A549 (cell line): Measurements from ENCODE around the gene NAT16. TPM values are rescaled to one million over a fixed set of nuclear protein-coding genes. Genes with fewer than 3 reads are reported as not detected.

Source experiments
- ATAC-seq, 2 experiments: fragments of 200-7000 bp in 1 of 2; fragments of >200 bp in 1 of 2; cut with Nextera tagmentation in 1 of 2; cut with Tn5 transposase in 1 of 2; 3 replicates each; pipeline versions ENCODE4 v1.8.0 to v1.9.1; 2018 to 2020; ENCODE audit warnings: mild to moderate bottlenecking in 1 of 2, moderate library complexity in 1 of 2
- CTCF ChIA-PET: fragments of 300-600 bp; sonication (Branson Sonifier 250); formaldehyde crosslinking; extraction: SDS; loops from one replicate; lab custom pipeline; 2021; ENCODE audit warnings: antibody characterized with exemption, inconsistent platforms; lab: Yijun Ruan, JAX
- POLR2A ChIA-PET: fragments of 350-600 bp; formaldehyde crosslinking; extraction: SDS; loops from one replicate; lab custom pipeline; 2021; ENCODE audit warnings: antibody characterized with exemption, inconsistent platforms; lab: Yijun Ruan, JAX
- DNase-seq, 2 experiments: peaks; one replicate each; pipeline versions ENCODE4 v3.0.0 to v3.0.0-alpha.2; 2011 to 2016; ENCODE audit warnings: low read depth in 1 of 2, low spot score in 1 of 2
- FAIRE-seq: peaks from 2 replicates; lab custom pipeline; 2011; peaks lifted over from hg19 to GRCh38; lab: Jason Lieb, UNC
- H3K27ac ChIP-seq, 2 experiments: fragments of >200 bp; sonication (Bioruptor Twin); formaldehyde crosslinking; 3 replicates each; pipeline ENCODE4 v1.5.1; 2016 to 2017
- H3K4me1 ChIP-seq: fragments of >200 bp; sonication (Bioruptor Twin); formaldehyde crosslinking; 3 replicates; pipeline ENCODE4 v1.6.1; 2016
- H3K4me2 ChIP-seq: fragments of >200 bp; sonication (Bioruptor Twin); formaldehyde crosslinking; 3 replicates; pipeline ENCODE4 v1.6.1; 2016
- H3K4me3 ChIP-seq: fragments of >200 bp; sonication (Bioruptor Twin); formaldehyde crosslinking; 3 replicates; pipeline ENCODE4 v1.5.1; 2016
- H3K9me3 ChIP-seq: fragments of >200 bp; sonication (Bioruptor Twin); formaldehyde crosslinking; 3 replicates; pipeline ENCODE4 v1.6.1; 2016
- ATOH8 ChIP-seq: fragments of 250-450 bp; sonication (Bioruptor Pico); IDR thresholded peaks from 2 replicates; pipeline ENCODE4 v1.5.0; 2020; ENCODE audit warnings: low read depth, mild to moderate bottlenecking, moderate library complexity
- BHLHE40 ChIP-seq: IDR thresholded peaks from 2 replicates; pipeline ENCODE4 v1.6.1; 2012; ENCODE audit warnings: low read depth, low read length, inconsistent platforms
- CBX8 ChIP-seq: fragments of 200-600 bp; sonication (generic); IDR thresholded peaks from 2 replicates; pipeline ENCODE4 v1.6.1; 2016
- CEBPB ChIP-seq, 2 experiments: fragments of >200 bp in 1 of 2; sonication (Bioruptor Twin) in 1 of 2; formaldehyde crosslinking in 1 of 2; IDR thresholded peaks; 2 replicates each; pipeline ENCODE4 v1.6.1; 2012 to 2016
- EHMT2 ChIP-seq: fragments of 200-600 bp; sonication (generic); IDR thresholded peaks from 2 replicates; pipeline ENCODE4 v1.6.1; 2016; ENCODE audit warnings: antibody characterized with exemption, low read depth, mild to moderate bottlenecking, moderate library complexity
- FOSL2 ChIP-seq, 2 experiments: fragments of 450-650 bp in 1 of 2; fragments of >200 bp in 1 of 2; sonication (Bioruptor Twin) in 1 of 2; formaldehyde crosslinking; IDR thresholded peaks; 2 replicates each; pipeline versions ENCODE4 v1.5.0 to v1.6.1; 2016 to 2020; ENCODE audit warnings: mild to moderate bottlenecking in 1 of 2, moderate library complexity in 1 of 2
- FOXS1 ChIP-seq: fragments of 250-450 bp; sonication (Bioruptor Pico); IDR thresholded peaks from 2 replicates; pipeline ENCODE4 v1.5.0; 2020; ENCODE audit warnings: mild to moderate bottlenecking, moderate library complexity
- HES2 ChIP-seq: fragments of >200 bp; sonication (Bioruptor Twin); formaldehyde crosslinking; IDR thresholded peaks from 2 replicates; pipeline ENCODE4 v1.6.1; 2016
- HEYL ChIP-seq: fragments of 250-450 bp; sonication (Bioruptor Pico); IDR thresholded peaks from 2 replicates; pipeline ENCODE4 v1.8.0; 2021; ENCODE audit warnings: mild to moderate bottlenecking, moderate library complexity
- HOXA7 ChIP-seq: fragments of 250-450 bp; sonication (Bioruptor Pico); IDR thresholded peaks from 2 replicates; pipeline ENCODE4 v1.5.0; 2020; ENCODE audit warnings: mild to moderate bottlenecking, moderate library complexity
- HOXB5 ChIP-seq: fragments of 250-450 bp; sonication (Bioruptor Pico); IDR thresholded peaks from 2 replicates; pipeline ENCODE4 v1.5.0; 2020; ENCODE audit warnings: mild to moderate bottlenecking, moderate library complexity
- JUNB ChIP-seq: fragments of >200 bp; sonication (Bioruptor Twin); formaldehyde crosslinking; IDR thresholded peaks from 2 replicates; pipeline ENCODE4 v1.6.1; 2016
- MAX ChIP-seq: IDR thresholded peaks from 2 replicates; pipeline ENCODE4 v1.6.1; 2012
- MYC ChIP-seq: IDR thresholded peaks from 2 replicates; pipeline ENCODE4 v1.6.1; 2012; ENCODE audit warnings: mild to moderate bottlenecking, inconsistent platforms, low read length, improper control_type of control experiment, borderline replicate concordance
- NFE2L2 ChIP-seq: fragments of 150-350 bp; conservative IDR thresholded peaks from 2 replicates; pipeline ENCODE4 v1.6.1; 2014; ENCODE audit warnings: low read length
- PBX3 ChIP-seq: IDR thresholded peaks from 2 replicates; pipeline ENCODE4 v1.6.1; 2012
- PHF8 ChIP-seq: fragments of 200-600 bp; sonication (generic); IDR thresholded peaks from 2 replicates; pipeline ENCODE4 v1.6.1; 2016; ENCODE audit warnings: low read depth, mild to moderate bottlenecking, antibody characterized with exemption, moderate library complexity, borderline replicate concordance
- RARB ChIP-seq: fragments of 250-450 bp; sonication (Bioruptor Pico); IDR thresholded peaks from 2 replicates; pipeline ENCODE4 v1.8.0; 2021; ENCODE audit warnings: mild to moderate bottlenecking, moderate library complexity
- REST ChIP-seq: fragments of 200-600 bp; sonication (generic); IDR thresholded peaks from 2 replicates; pipeline ENCODE4 v1.6.1; 2016; ENCODE audit warnings: antibody characterized with exemption, mild to moderate bottlenecking, moderate library complexity
- SMC3 ChIP-seq: fragments of >200 bp; sonication (Bioruptor Twin); formaldehyde crosslinking; IDR thresholded peaks from 3 replicates; pipeline ENCODE4 v1.6.1; 2018; ENCODE audit warnings: inconsistent platforms
- TP53 ChIP-seq: fragments of 250-450 bp; sonication (Bioruptor Pico); IDR thresholded peaks from 2 replicates; pipeline ENCODE4 v1.5.0; 2021; ENCODE audit warnings: mild to moderate bottlenecking, moderate library complexity
- USF2 ChIP-seq: fragments of 450-650 bp; IDR thresholded peaks from 2 replicates; pipeline ENCODE4 v1.6.1; 2014; ENCODE audit warnings: antibody characterized with exemption
- ZNF302 ChIP-seq: fragments of 250-450 bp; sonication (Bioruptor Pico); IDR thresholded peaks from 2 replicates; pipeline ENCODE4 v1.9.0; 2021; ENCODE audit warnings: inconsistent platforms, mild to moderate bottlenecking, moderate library complexity
- WGBS: methylation state at CpG from one replicate; pipeline ENCODE4 v1.1.6; 2017; ENCODE audit errors: missing lambda C conversion rate; 5-methylcytosine and 5-hydroxymethylcytosine counted together
- polyA plus RNA-seq, 4 experiments: library from polyadenylated mRNA; depleted of rRNA in 3 of 4; stranded (reverse); fragments of >200 nt; fragmentation: RNase III in 1 of 4; extraction: RNeasy Plus Mini Kit Qiagen cat#74134 plus additional on column Dnase treatment in 1 of 4; gene quantifications; 2 replicates in 3 of 4; 3 replicates in 1 of 4; pipeline ENCODE4 v1.2.3, GENCODE V29; 2011 to 2017

Gene NAT16
- polyA plus RNA-seq, 2 of the 4 experiments (the other 2 are of a cell fraction): 0.05 to 0.12 TPM

- H3K27ac ChIP-seq: no peak overlapping the region
- no peaks in the 10 kb centered on the region for H3K4me1 ChIP-seq
- POLR2A ChIA-PET: interaction anchor here (0.6 kb wide), 1 partner anchor 43 kb away, joined by 3 read pairs; no protein-coding TSS in a partner anchor
- no peak overlapping the region for H3K4me2 ChIP-seq
- no peak for TF ChIP-seq FOSL2 (IDR thresholded peaks at IDR 0.05)
- no peak for TF ChIP-seq FOSL2 (CRISPR knock-in tag; IDR thresholded peaks at IDR 0.05)
- TF ChIP-seq ATOH8 (CRISPR knock-in tag): no peak
- no peak for TF ChIP-seq ZNF302 (CRISPR knock-in tag)
- TF ChIP-seq USF2: no peak
- TF ChIP-seq PHF8: no peak
- TF ChIP-seq CBX8: no peak
- TF ChIP-seq HOXB5: no peak
- no peak for TF ChIP-seq MYC
- TF ChIP-seq TP53 (CRISPR knock-in tag): no peak
- no peak for TF ChIP-seq REST
- TF ChIP-seq MAX: no peak
- TF ChIP-seq SMC3: no peak
- TF ChIP-seq EHMT2: no peak
- no peak for TF ChIP-seq NFE2L2
- TF ChIP-seq RARB: no peak
- TF ChIP-seq FOXS1 (CRISPR knock-in tag): no peak
- no peak for TF ChIP-seq JUNB
- TF ChIP-seq, all 56 proteins: peak for 0
- Histone ChIP-seq H3K4me3 (no peak overlapping the region), H3K9me3 (no peaks in the 10 kb centered on the region)
- CTCF ChIA-PET: interaction anchor here (0.5 to 4.5 kb wide), 6 partner anchors 8 to 281 kb away, joined by 3 to 20 read pairs (median 5); partner anchors contain the start of genes FIS1, PLOD3 and ZNHIT1
- WGBS: 93% methylated on average over 6 of the region's 6 CpGs
- FAIRE-seq (no peak), DNase-seq (no peak), ATAC-seq (no peak)
Measured at GRCh38 chr7:101225650-101226049, 45.6 kb upstream of the NAT16 start.

GRCh38 chr7:101223528-101223927, 43.4 kb upstream of the NAT16 start:
- FAIRE-seq (no peak), ATAC-seq (no peak), DNase-seq (no peak)
- H3K4me3 ChIP-seq: no peak overlapping the region
- CTCF ChIA-PET: interaction anchor here (1.3 to 4.5 kb wide), 2 partner anchors 11 to 21 kb away, joined by 5 to 20 read pairs; partner anchors contain the start of gene FIS1
- no peaks in the 10 kb centered on the region for H3K9me3 ChIP-seq
- POLR2A ChIA-PET: no interaction called here
- H3K4me1 ChIP-seq: 0 out of 3 replicates have a peak, but pooled peaks cover 4% of the 10 kb centered on the region
- H3K27ac ChIP-seq: no peak overlapping the region
- TF ChIP-seq HES2 (no peak), CEBPB (IDR thresholded peaks at IDR 0.05) (no peak), HOXA7 (CRISPR knock-in tag) (no peak), BHLHE40 (no peak), PBX3 (no peak), HEYL (no peak)
- H3K4me2 ChIP-seq: no peak overlapping the region
- 94% methylated on average over 15 of the region's 15 CpGs for WGBS
